IMR-90 (cell line): ENCODE results near the gene POLD4. TPM values are rescaled to one million over a fixed set of nuclear protein-coding genes. Genes with fewer than 3 reads are reported as not detected.

Source experiments
- ATAC-seq: fragments of 200-7000 bp; cut with Tn5 transposase; 2 replicates; pipeline ENCODE4 v1.9.1; 2020; ENCODE audit warnings: low read depth, mild to moderate bottlenecking, moderate library complexity
- BruUV-seq: library from RNA; stranded (reverse); fragments of 400-500 nt; replicated peaks from 2 replicates; lab custom pipeline; 2021; lab: Mats Ljungman, UMichigan
- CTCF ChIA-PET: fragments of 300-600 bp; formaldehyde crosslinking; extraction: SDS; loops from one replicate; lab custom pipeline; 2021; ENCODE audit warnings: antibody characterized with exemption; lab: Yijun Ruan, JAX
- POLR2A ChIA-PET: fragments of 300-600 bp; sonication (Branson Sonifier 250); formaldehyde crosslinking; loops from one replicate; lab custom pipeline; 2022; ENCODE audit warnings: antibody characterized with exemption; ENCODE audit not compliant: unreplicated experiment; lab: Charles Lee
- DNase-seq: peaks from one replicate; pipeline ENCODE4 v3.0.0; 2013
- H2AFZ ChIP-seq: replicated peaks from 2 replicates; pipeline ENCODE3; 2013; ENCODE audit warnings: low read length, mild to moderate bottlenecking; ENCODE audit not compliant: poor library complexity
- H2AK5ac ChIP-seq: 2 replicates; pipeline ENCODE4 v1.6.1; 2013; ENCODE audit warnings: low read depth, low read length, inconsistent platforms
- H2AK9ac ChIP-seq: replicated peaks from 2 replicates; pipeline ENCODE3; 2013; ENCODE audit warnings: mild to moderate bottlenecking, low read depth, low read length, moderate library complexity; ENCODE audit not compliant: poor library complexity
- H2BK120ac ChIP-seq: 2 replicates; pipeline ENCODE4 v1.6.1; 2013; ENCODE audit warnings: low read depth, low read length, inconsistent platforms
- H2BK15ac ChIP-seq: 3 replicates; pipeline ENCODE4 v1.6.1; 2013; ENCODE audit warnings: low read depth, low read length, inconsistent platforms
- H2BK20ac ChIP-seq: 2 replicates; pipeline ENCODE4 v1.6.1; 2013; ENCODE audit warnings: low read depth, mild to moderate bottlenecking, inconsistent platforms, low read length, moderate library complexity
- H2BK5ac ChIP-seq: 2 replicates; pipeline ENCODE4 v1.6.1; 2013; ENCODE audit warnings: mild to moderate bottlenecking, low read depth, low read length, inconsistent platforms; ENCODE audit not compliant: poor library complexity, severe bottlenecking
- H3K14ac ChIP-seq: replicated peaks from 2 replicates; pipeline ENCODE4 v1.6.1; 2013; ENCODE audit warnings: low read depth, low read length, inconsistent platforms
- H3K18ac ChIP-seq: 2 replicates; pipeline ENCODE4 v1.6.1; 2013; ENCODE audit warnings: low read depth, low read length, control low read depth
- H3K23ac ChIP-seq: 2 replicates; pipeline ENCODE4 v1.6.1; 2013; ENCODE audit warnings: low read depth, low read length, inconsistent platforms
- H3K27ac ChIP-seq: 2 replicates; pipeline ENCODE4 v1.5.1; 2013; ENCODE audit warnings: mild to moderate bottlenecking, control low read depth, low read length; ENCODE audit not compliant: insufficient read depth
- H3K27me3 ChIP-seq: 2 replicates; pipeline ENCODE4 v1.6.1; 2013; ENCODE audit warnings: low read length; ENCODE audit not compliant: control insufficient read depth, insufficient read depth
- H3K36me3 ChIP-seq: 2 replicates; pipeline ENCODE4 v1.6.1; 2013; ENCODE audit warnings: low read length, mixed read lengths; ENCODE audit not compliant: control insufficient read depth, insufficient read depth
- H3K4ac ChIP-seq: 2 replicates; pipeline ENCODE4 v1.6.1; 2013; ENCODE audit warnings: low read depth, low read length, inconsistent platforms
- H3K4me1 ChIP-seq: 2 replicates; pipeline ENCODE4 v1.6.1; 2013; ENCODE audit warnings: low read length, mixed read lengths; ENCODE audit not compliant: control insufficient read depth, insufficient read depth
- H3K4me2 ChIP-seq: 2 replicates; pipeline ENCODE4 v1.6.1; 2013; ENCODE audit warnings: low read depth, mild to moderate bottlenecking, control low read depth, low read length, moderate library complexity
- H3K4me3 ChIP-seq: 2 replicates; pipeline ENCODE4 v1.5.1; 2013; ENCODE audit warnings: low read depth, mild to moderate bottlenecking, control low read depth, low read length, moderate library complexity; ENCODE audit not compliant: insufficient read depth
- H3K56ac ChIP-seq: 2 replicates; pipeline ENCODE4 v1.6.1; 2013; ENCODE audit warnings: low read length, inconsistent platforms; ENCODE audit not compliant: insufficient read depth; ENCODE audit errors: extremely low read depth
- H3K79me1 ChIP-seq, 2 experiments: 2 replicates each; pipeline ENCODE4 v1.6.1; 2013; ENCODE audit warnings: low read length in 2 of 2, inconsistent platforms in 1 of 2, low read depth in 1 of 2
- H3K9ac ChIP-seq: 2 replicates; pipeline ENCODE4 v1.6.1; 2013; ENCODE audit warnings: low read depth, low read length, control low read depth
- H3K9me1 ChIP-seq: 2 replicates; pipeline ENCODE4 v1.6.1; 2013; ENCODE audit warnings: low read length, inconsistent platforms; ENCODE audit not compliant: insufficient read depth
- H3K9me3 ChIP-seq: 2 replicates; pipeline ENCODE4 v1.6.1; 2013; ENCODE audit warnings: low read length; ENCODE audit not compliant: control insufficient read depth, insufficient read depth
- H4K20me1 ChIP-seq: 2 replicates; pipeline ENCODE4 v1.6.1; 2013; ENCODE audit warnings: low read length, inconsistent platforms; ENCODE audit not compliant: insufficient read depth
- H4K5ac ChIP-seq: 2 replicates; pipeline ENCODE4 v1.6.1; 2013; ENCODE audit warnings: mild to moderate bottlenecking, low read depth, low read length, control low read depth
- H4K8ac ChIP-seq, 2 experiments: 2 replicates each; pipeline ENCODE4 v1.6.1; 2013; ENCODE audit warnings: low read depth in 2 of 2, low read length in 2 of 2, control low read depth in 1 of 2, inconsistent platforms in 1 of 2
- H4K91ac ChIP-seq: 2 replicates; pipeline ENCODE4 v1.6.1; 2013; ENCODE audit warnings: low read depth, low read length, inconsistent platforms; ENCODE audit not compliant: insufficient read depth
- CEBPB ChIP-seq: IDR thresholded peaks from 2 replicates; pipeline ENCODE4 v1.6.1; 2012; ENCODE audit warnings: low read depth, low read length, improper control_type of control experiment
- POLR2A ChIP-seq: IDR thresholded peaks from 2 replicates; pipeline ENCODE4 v1.6.1; 2012; ENCODE audit warnings: mild to moderate bottlenecking, low read depth, low read length
- WGBS, 2 experiments: methylation state at CpG; one replicate each; pipeline versions ENCODE4 v1.1.5 to v1.1.7; 2013; ENCODE audit warnings: missing lambda C conversion rate in 2 of 2; ENCODE audit not compliant: insufficient read length in 1 of 2; ENCODE audit errors: extremely low coverage in 2 of 2; 5-methylcytosine and 5-hydroxymethylcytosine counted together
- dilution Hi-C: fragments of 300-500 bp; cut with HindIII; formaldehyde crosslinking; loops from one replicate; pipeline ENCODE4 v1.14.3; 2018; ENCODE audit warnings: low sequenced_read_pairs; ENCODE audit not compliant: unreplicated experiment
- in situ Hi-C: fragments of 300-500 bp; cut with MboI; formaldehyde crosslinking; loops from 3 replicates; pipeline ENCODE4 v1.14.3; 2019; ENCODE audit warnings: low sequenced_read_pairs, inconsistent platforms, mixed read lengths
- intact Hi-C: fragments of 100-400 bp; cut with micrococcal nuclease; formaldehyde crosslinking; loops from 2 replicates; pipeline ENCODE4 v1.10.0; 2022
- polyA plus RNA-seq, 3 experiments: library from polyadenylated mRNA; depleted of rRNA; stranded (reverse); fragments of >200 nt; gene quantifications; 2 replicates each; pipeline ENCODE4 v1.2.3, GENCODE V29; 2012; ENCODE audit warnings: low replicate concordance in 1 of 3
- total RNA-seq: library from RNA; depleted of rRNA; stranded (reverse); fragments of >200 nt; gene quantifications from 2 replicates; pipeline ENCODE4 v1.2.3, GENCODE V29; 2012

POLD4 gene
- total and polyA plus RNA-seq, 2 of the 4 experiments (the other 2 are of a cell fraction): 46.4 to 133 TPM

- Histone ChIP-seq H3K36me3 (peaks cover 3% of the 10 kb centered on the region; the same call in 1 of the 2 replicates), H3K23ac (peak within 1 kb of the TSS; percentile 86), H2BK120ac (peak within 1 kb of the TSS; percentile 93), H2AK9ac (peak within 1 kb of the TSS; percentile 99), H3K4me1 (peaks cover 42% of the 10 kb centered on the region), H4K5ac (peak within 1 kb of the TSS; percentile 78), H2BK20ac (peak within 1 kb of the TSS; percentile 87), H3K14ac (peak within 1 kb of the TSS; percentile 90), H4K91ac (peak within 1 kb of the TSS; percentile 96), H3K9ac (peak within 1 kb of the TSS; percentile 71), H3K9me1 (peaks cover 25% of the 10 kb centered on the region), H4K20me1 (peaks cover 37% of the 10 kb centered on the region), H2AFZ (peak within 1 kb of the TSS; percentile 83), H4K8ac (peak within 1 kb of the TSS; percentile 82 to 89), H3K27me3 (no peaks in the 10 kb centered on the region), H2AK5ac (peak within 1 kb of the TSS; percentile 96), H3K79me1 (peaks cover 5 to 39% of the 10 kb centered on the region in 2 experiments; a peak in 3 of 4 replicates), H3K27ac (peak within 1 kb of the TSS; percentile 94), H3K4me2 (peak within 1 kb of the TSS; percentile 32), H3K18ac (peak within 1 kb of the TSS; percentile 75), H3K56ac (peak within 1 kb of the TSS; percentile 84), H2BK5ac (peak within 1 kb of the TSS; percentile 93), H3K4me3 (peak within 1 kb of the TSS; percentile 78), H3K4ac (peak within 1 kb of the TSS; percentile 96), H3K9me3 (no peaks in the 10 kb centered on the region), H2BK15ac (peak within 1 kb of the TSS; percentile 96)
- in situ Hi-C loops: no loop called here
- BruUV-seq: no TSS peak
- dilution Hi-C loops: no loop called here
- ChIA-PET CTCF (interaction anchor here (0.6 to 0.7 kb wide), 2 partner anchors 9 to 24 kb away, joined by 3 to 4 read pairs; no protein-coding TSS in a partner anchor), POLR2A (interaction anchor here (0.6 to 0.7 kb wide), 2 partner anchors 22 to 24 kb away, joined by 8 to 11 read pairs; no protein-coding TSS in a partner anchor)
- 0% methylated on average over 31 of the region's 76 CpGs; no CpG with 5 or more reads in 1 of the 2 experiments for WGBS, 2 experiments
- TF ChIP-seq POLR2A: peak; percentile 62
- TF ChIP-seq CEBPB: no peak
- peak; percentile 49 for DNase-seq
- ATAC-seq: peak; percentile 22
- intact Hi-C loops: no loop called here
Observed at GRCh38 chr11:67372993-67373647, 19.8 kb upstream of the POLD4 start, which contains the start of gene CLCF1. CLCF1 (minus strand) TSS chr11:67373598; CDS start chr11:67373539, 59 bp downstream.
